GM19455 (cell line): Measurements from ENCODE around the gene SPTBN4.
"Not testable (repeated sequence)": the region's sequence is repeated elsewhere in the genome, so short reads cannot be mapped to it uniquely, and the experiment has no call there.

Experiments
- ATAC-seq: cut with Tn5 transposase; IDR thresholded peaks from one replicate; pipeline ENCODE4 v1.9.1; 2021; ENCODE audit not compliant: unreplicated experiment

Gene SPTBN4

DNA sequence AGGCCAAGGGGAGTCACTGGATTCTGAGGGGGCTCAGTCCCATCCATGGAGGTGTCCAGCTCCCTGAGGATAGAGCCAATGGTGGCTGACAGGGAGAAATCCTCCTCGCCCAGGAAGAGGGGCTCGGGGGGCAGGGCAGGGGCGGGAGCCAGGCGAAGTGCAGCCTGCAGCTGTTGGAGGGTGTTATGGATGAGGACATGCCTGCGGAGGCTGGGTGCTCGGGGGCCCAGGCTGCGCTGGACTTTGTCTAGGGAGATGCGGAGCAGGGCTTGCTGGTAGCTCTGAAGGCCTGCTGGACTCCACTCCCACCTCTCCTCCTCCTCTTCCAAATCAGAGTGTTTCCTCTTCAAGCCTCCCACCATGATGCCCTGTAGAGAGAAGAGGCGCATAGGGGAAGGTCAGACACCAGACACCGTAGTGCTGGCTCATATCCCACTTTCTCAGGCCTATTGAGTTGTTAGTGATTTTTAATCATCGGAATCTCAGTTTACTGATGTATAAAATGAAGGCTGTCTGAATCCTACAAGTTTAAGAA lies 25.0 kb upstream of the SPTBN4 start:
- no peak for ATAC-seq

DNA sequence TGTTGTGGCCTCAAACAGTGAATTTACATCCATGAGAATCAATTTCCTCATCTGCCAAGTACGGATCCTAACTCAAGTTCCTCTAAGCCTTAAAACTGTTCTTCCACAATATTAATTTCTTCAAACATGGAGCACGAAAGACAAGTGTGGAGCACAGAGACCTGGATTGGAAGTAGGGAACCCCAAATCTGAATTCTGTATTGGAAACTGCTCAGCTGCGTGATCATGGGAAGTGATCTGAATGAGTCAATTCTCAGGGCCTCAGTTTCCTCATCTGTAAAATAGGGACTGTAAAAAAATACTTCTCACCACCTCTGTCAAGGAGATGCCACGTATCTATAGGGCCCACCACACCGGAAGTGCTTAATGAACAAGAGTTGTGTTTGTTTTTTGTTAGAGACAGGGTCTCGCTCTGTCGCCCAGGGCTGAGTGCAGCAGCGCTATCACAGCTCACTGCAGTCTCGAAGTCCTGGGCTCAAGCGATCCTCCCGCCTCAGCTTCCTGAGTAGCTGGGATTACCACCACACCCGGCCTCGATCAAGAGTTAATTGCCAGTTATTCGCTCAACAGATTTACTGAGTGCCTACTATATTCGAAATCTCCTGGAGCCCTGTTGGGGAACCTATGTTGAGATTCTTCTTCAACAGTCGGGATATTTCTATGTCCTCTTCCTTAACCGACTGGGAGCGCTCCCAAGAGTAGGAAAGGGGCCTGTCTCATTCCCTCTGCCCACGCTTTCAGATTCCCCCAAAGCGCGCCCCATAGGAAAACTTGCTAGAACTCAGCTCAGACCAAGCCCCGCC lies 24.3 kb upstream of the SPTBN4 start:
- no peak for ATAC-seq

DNA sequence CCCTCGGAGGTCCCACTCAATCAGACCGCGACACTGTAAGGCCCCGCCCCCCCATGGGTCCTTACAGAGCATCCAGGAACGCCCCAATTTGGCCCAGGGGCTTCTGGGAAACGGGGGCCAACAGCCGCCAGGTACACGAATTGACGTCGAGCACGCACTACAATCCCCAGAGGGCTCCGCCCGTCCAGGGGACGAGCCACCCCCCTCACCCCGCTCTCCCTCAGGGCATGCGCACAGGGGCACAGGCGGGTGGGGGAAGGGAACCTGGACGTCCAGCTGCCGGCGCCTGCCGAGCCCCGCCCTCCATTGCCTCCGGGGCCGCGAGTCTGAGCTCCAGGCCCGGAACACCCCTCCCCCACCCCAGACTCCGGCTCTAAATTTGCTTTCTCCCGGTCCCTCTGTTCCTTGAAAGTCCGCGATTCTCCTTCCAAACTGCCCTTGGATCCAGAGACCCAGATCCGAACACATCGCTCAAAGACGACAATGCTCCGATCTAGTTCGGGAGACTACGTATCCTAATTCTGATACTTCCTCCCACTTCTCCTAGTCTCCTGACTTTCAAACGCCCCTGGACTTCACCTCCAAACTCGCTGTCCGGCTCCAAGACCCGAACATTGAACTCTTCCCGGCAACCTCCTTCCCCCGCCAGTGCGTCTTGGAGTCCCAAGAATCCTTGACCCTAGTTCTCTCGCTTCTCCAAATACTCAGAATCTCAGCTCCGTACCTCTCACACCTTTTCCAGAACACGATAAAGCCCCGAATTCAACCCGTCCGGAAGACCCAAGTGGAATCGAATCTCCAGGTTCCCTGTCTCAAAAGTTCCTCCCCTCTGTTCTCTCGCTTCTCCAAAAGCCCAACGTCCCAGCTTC lies 23.4 kb upstream of the SPTBN4 start:
- ATAC-seq = peak; percentile 74

DNA sequence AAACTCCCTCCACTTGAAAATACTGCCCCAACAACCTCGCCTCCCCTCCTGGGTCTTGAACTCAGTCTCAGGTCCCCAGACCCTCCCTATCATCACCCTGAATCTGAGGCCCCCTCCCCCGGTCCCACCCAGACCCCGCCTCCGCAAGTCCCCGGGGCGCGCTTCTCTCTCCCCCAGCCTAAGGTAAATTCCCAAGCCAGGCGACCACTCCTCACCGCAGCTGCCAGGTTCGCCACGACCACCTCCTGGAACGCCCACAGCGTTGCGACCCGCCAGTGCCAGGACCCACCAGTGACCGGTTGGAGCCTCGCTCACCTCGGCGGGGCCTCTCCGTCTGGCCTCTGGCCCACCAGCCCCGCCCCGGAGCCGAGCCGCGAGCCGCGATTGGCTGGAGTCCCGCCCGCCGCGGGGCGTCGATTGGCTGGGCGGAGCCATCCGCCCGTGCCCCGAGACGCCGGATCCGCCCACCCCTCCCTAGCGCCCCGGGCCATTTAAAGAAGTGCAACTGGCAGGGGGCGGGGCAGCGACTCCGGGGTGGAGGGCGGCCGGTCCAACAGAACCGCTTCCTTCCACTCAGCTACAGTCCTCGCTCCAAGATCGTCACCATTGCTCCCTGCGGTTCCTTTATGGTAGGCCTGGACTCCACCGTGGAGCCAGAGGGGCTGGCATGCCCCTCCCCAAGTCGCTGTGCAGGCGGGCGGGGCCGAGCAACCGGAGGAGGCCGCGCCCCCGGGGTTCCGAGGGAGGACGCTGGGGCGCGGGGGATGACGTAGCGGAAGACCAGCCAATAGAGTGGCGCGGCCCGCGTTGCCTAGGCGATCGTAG lies 22.6 kb upstream of the SPTBN4 start, which contains the start of gene SERTAD3:
Gene SERTAD3 (minus strand): TSS at position 336 of the 825 bp plus-strand sequence. CDS start 2,255 bp downstream, outside the sequence.
- ATAC-seq = peak; percentile 69

DNA sequence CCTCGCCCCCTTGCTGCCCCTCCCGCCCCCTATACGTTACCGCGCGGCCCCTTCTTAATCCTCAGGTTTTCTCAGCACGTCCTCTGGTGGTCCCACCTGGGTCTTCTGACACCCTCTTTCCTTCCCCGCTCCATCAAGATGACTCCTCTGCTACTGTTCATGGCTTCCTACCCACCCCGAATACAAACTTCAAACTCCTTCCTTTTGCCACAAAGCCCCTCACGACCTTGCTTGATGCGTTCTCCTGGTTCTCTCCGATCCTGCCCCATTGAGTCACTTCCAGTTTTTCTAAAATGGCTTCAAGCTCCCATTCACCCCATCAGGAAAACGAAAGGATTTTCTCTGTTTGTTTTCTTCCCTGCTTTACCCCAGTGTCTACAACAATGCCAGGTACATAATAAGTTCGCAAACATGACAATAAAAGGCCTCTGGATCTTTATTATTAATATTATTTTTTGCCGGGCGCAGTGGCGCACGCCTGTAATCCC lies 21.9 kb upstream of the SPTBN4 start:
- no peak for ATAC-seq

DNA sequence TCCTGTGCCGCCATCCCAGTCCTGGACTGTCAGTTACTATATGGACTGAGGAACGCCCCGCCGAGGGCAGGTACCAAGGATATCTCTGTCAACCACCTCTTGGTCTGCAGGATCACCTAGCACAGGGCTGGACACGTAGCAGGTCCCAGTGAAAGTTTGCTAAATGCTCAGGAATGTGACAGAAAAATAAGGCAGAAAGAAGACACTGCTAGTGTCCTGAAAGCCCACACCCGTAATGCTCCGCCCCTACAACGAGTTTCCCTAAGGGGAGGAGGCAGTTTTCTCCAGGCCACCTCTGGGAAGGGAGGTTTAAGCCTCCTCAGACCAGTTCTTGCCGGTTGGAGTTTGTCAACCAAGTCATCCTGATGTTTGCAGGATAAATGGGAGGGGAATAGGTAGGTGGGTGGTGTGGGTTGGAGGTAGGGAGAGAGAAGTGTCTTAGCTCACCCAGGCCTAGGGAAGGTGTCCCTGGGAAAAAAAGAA lies 21.0 kb upstream of the SPTBN4 start:
- ATAC-seq = no peak

DNA sequence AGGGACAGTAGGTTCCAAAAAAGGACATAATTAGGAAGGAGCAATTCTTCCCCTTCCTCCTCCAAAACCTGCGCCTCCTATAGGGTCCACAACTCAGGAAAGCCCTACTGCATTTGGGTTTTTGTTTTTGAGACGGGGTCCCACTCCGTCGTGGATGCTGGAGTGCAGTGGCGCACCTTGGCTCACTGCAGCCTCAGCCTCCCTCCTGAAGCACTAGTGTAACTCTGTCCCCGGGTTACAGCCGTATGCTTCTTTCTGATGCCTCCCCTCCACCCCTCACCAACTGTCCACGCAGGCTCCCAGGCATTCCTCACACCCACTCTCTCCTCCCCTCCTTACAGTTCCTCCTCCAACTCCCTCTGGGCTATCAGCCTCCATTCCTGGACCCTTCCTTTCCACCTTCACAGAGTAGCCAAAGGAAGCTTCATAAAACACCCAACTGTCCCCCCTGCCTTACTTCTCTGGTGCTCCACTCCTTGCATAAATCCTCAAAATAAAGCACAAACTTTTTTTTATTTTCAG lies 20.5 kb upstream of the SPTBN4 start:
- no peak for ATAC-seq

DNA sequence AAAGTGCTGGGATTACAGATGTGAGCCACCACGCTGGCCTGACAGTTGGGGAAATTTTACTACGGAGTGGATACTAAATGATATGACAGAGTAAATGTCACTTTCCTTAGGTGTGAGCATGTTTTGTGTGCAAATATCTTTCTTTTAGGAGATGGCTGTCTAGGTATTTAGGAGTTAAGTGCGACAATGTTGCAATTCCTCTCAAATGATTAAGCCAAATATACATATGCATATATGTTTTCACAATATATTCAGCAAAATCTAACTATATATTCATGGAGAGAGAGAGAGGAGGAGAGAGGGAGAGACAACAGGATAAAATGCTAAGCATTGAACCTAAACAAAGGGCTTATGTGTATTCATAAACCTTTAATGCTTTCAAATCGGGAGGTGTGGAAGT lies 17.3 kb upstream of the SPTBN4 start:
- ATAC-seq = no peak

DNA sequence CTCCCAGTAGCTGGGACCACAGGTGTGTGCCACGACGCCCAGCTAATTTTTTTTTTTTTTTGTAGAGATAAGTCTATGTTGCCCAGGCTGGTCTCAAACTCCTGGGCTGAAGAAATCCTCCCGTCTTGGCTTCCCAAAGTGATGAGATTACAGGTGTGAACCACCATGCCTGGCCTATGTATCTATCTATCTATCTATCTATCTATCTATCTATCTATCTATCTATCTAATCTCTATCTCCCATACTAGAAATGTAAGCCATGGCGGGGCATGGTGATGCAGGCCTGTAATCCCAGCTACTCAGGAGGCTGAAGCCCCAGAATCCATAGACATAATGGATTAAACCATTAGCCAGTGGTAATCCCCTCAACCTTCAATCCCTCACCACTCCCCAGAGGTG lies 16.1 kb upstream of the SPTBN4 start:
- no peak for ATAC-seq

DNA sequence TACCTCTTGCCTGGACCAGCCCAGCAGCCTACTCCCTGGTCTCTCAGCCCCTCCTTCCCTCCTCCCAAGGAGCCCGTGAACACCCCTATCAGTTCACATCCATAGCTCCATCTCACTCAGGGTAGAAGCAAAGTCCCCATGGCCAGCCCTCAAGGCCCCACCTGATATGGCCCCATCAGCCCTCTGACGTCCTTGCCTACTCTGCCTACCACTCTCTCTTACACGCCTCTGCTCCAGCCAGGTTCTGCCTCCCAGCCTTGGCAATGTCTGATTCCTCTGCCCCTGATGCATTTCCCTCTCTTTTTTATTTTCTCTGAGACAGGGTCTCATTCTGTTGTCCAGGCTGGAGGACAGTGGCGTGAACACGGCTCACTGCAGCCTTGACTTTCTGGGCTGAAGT lies 14.8 kb upstream of the SPTBN4 start:
- ATAC-seq = no peak

DNA sequence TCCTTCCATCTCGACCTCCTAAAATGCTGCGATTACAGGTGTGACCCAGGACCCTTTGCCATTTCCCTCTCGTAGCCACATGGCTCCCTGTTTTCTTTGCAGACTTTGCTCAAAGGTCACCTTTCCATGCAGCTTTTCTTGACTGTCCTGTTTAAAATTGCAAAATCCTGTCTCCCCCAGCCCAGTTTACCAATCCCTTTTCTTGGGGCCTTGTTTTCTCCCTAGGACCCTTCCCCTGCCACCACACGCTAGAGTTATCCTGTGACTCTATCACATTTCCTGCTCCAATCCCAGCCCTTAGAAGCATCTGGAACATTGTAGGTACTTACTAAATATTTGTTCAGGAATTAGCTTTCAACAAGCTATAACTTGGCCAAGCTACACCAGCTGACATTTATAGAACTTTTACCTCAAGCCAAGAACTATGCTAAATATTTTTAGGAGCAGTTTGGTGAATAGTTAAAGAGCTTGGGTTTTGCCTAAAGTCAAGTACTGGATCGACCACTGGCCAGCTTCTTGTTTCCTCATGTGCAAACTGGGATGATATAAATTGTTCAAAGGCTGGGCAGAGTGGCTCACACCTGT lies 13.6 kb upstream of the SPTBN4 start:
- ATAC-seq = no peak

DNA sequence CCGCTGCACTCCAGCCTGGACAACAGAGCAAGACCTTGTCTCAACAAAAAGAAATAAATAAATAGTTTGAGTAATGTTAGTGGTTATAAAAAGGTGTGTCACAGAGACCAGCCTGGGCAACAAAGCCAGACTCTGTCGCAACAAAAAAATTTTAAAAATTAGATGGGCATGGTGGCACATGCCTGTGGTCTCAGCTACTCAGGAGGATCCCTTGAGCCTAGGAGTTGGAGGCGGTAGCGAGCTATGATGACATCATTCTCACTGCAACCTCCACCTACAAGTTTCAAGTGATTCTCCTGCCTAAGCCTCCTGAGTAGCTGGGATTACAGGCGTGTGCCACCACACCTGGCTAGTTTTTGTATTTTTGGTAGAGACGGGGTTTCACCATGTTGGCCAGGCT lies 12.9 kb upstream of the SPTBN4 start:
- ATAC-seq = not testable (repeated sequence)

DNA sequence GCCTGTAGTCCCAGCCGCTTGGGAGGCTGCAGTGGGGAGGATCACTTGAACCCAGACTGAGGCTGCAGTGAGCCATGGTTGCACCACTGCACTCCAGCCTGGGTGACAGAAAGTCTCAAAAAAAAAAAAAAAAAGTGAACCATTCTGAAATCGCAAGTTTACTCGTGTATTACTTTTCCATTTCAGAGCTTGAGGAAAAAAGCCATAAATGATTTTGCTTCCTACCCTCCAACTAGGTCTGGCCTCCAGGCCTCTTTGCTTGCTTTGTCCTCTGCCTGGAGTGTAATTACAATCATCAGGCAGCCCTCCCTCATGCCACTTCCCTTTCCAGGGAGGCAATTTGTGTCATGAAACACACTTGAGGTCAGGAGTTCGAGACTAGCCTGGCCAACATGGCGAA lies 9.8 kb upstream of the SPTBN4 start:
- ATAC-seq = no peak

DNA sequence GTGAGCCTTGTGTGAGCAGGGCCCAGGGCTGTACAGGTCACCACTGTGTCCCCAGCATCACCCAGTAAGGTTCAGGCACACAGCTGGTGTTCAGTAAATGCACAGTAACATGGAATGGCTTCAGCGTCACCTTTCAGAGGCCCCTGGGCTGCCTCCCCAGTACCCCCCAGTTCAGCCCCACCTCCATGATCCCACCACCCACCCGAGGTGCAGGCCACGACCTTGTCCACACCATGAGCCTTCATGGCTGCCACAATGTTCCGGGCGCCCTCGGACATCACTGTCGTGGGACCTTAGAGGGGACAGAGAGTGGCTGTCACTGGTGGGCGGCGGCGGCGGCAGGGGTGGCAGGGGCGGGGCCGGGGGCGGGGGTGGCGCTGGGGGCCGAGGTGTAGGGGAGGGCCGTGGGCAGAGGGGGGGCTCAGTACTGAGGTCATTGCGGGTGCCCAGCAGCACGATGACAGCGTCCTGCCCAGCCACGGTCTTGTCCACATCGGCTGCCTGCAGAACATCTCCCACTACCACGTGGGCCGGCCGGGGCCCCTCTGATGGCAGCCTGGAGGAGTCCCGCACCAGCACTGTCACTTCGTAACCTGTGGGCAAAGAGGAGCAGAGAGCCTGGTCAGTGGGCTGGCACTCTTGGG lies 8.7 kb upstream of the SPTBN4 start:
- no peak for ATAC-seq

DNA sequence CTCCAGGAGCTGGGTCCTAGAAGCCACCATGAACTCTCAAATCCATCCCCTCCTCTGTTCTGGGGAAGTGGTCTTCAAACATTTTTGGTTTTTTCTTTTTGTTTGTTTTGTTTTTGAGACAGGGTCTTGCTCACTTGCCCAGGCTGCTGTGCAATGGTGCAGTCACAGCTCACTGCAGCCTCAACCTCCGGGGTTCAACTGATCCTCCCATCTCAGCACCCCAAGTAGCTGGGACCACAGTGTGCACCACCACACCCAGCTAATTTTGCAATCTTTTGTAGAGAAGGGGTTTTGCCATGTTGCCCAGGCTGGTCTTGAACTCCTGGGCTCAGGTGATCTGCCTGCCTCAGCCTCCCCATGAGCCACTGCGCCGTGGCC lies 8.2 kb upstream of the SPTBN4 start:
- ATAC-seq = no peak

DNA sequence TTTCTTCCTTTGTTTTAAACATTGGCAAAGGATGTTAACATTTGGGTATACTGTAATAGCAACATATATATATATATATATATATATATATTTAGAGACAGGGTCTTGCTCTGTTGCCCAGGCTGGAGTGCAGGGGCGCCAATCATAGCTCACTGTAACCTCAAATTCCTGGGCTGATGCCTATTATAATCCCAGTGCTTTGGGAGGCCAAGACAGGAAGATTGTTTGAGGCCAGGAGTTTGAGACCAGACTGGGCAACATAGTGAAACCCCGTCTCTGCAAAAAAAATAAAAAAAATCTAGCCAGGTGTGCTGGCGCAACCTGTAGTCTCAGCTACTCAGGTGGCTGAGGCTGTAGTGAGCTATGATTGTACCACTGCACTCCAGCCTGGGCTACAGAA lies 6.6 kb upstream of the SPTBN4 start:
- no peak for ATAC-seq

DNA sequence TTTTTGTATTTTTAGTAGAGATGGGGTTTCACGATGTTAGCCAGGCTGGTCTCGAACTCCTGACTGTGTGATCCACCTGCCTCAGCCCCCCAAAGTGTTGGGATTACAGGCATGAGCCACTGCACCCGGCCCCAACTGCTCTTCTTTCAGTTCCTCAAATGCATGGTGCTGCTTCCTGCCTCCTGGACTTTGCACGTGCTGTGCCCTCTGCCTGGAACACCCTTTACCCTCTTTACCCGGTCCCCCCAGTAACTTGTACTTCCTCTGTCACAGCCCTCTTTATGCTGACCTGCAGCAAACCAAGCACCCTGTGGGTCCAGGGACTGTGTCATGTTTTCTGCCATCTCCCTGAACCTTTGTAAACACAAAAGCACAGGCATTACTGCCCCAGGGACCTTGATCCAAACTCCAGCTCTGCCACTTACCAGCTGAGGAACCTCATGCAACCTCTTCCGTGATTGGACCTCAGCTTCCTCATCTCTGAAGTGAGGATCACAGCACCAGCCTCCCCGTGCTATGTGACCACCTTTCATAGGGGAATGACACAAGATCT lies 5.1 kb upstream of the SPTBN4 start:
- no peak for ATAC-seq

DNA sequence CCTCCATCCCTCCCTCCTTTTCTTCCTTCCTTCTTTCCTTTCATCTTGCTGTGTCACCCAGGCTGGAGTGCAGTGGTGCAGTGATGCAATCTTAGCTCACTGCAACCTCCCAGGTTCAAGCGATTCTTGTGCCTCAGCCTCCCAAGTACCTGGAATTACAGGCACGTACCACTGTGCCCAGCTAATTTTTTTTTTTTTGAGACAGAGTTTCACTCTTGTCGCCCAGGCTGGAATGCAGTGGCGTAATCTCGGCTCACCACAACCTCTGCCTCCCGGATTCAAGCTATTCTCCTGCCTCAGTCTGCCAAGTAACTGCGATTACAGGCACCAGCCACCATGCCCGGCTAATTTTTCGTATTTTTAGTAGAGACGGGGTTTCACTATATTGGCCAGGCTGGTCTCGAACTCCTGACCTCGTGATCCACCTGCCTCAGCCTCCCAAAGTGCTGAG lies 3.2 kb upstream of the SPTBN4 start:
- not testable (repeated sequence) for ATAC-seq
